GM21360 (cell line): ENCODE measurements around the gene SLC1A4.
"Not testable (repeated sequence)": the region's sequence is repeated elsewhere in the genome, so short reads cannot be mapped to it uniquely, and the experiment has no call there.

ENCODE experiments used
- ATAC-seq: cut with Tn5 transposase; IDR thresholded peaks from one replicate; pipeline ENCODE4 v1.9.1; 2021; ENCODE audit warnings: mild to moderate bottlenecking, moderate library complexity; ENCODE audit not compliant: unreplicated experiment

Gene SLC1A4

GRCh38 chr2:64963138-64963537 is 26.1 kb upstream of the SLC1A4 start:
- ATAC-seq = not testable (repeated sequence)

DNA sequence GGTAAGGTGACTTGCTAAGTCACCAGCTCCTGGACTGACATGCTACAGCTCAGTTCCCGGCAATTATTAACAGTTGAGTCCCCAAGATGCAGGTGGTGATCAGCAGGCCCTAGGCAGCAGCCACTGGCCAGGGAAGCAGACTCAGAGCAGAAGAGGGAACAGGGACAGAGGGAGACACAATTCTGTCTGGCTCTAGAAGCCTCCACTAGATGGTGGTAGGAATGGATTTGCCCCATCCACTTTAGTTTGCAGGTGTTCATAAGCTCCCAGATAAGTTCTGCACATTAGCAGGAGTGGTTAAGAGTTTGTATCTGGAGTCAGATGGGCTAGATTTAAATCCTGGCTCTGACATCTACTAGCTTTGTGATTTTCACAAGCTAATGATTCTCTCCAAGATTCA is 25.5 kb upstream of the SLC1A4 start:
- no peak for ATAC-seq

GRCh38 chr2:64966017-64966416 is 23.2 kb upstream of the SLC1A4 start:
- no peak for ATAC-seq

DNA sequence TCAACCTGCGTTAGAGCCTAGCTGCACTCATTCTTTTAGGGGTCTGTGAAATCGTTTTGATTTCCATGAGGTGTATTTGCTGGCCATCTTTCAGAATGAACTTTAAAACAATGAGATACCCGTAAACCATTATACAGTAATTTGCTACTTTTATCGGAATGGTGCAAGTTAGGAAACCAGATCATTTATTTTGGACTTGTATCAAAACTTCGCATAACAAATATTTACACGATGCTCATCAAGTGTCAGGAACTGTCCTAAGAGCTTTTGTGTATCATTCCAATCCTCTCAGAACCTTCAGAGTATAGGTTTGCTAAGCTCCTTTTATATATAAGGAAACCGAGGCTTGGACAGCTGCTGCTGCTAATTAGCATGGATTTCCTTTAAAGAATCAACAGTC is 22.4 kb upstream of the SLC1A4 start:
- no peak for ATAC-seq

DNA sequence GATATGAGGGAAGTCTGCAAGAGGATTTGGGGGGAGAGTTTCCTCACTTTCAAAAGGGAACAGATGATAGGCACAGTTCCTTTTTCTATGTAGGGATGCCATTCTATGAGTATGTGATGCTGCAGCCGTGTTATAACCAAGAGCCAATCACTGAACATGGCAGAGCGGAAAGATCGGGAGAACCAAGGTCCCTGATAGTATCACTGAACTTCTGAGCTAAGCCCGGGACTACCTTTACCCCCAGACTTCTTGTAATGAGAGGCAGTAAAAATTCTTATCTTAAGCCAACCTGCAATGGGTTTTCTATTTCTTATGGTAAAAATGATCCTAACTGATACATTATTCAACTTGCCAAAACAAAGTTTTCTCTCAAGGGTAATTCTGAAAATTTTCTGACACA is 21.6 kb upstream of the SLC1A4 start:
- ATAC-seq = no peak

GRCh38 chr2:64969086-64969485 is 20.1 kb upstream of the SLC1A4 start:
- not testable (repeated sequence) for ATAC-seq

DNA sequence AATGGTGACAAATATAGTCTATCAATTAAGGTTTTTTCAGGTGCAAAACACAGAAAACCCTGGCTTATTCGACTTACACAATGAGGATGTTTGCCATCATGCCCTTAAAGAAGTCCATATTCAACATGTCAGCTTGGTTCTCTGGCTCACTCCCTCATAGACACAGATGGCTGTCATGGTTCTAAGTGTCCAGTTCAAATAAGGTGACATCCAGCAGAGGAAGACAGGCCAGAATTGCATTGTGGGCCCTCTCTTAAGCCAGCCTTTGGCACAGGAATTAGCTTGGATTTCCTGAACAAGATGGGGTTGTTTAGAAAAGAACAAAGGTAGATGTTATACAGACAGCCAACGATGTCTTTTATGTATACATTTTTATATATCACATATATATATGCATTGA is 18.7 kb upstream of the SLC1A4 start:
- no peak for ATAC-seq

DNA sequence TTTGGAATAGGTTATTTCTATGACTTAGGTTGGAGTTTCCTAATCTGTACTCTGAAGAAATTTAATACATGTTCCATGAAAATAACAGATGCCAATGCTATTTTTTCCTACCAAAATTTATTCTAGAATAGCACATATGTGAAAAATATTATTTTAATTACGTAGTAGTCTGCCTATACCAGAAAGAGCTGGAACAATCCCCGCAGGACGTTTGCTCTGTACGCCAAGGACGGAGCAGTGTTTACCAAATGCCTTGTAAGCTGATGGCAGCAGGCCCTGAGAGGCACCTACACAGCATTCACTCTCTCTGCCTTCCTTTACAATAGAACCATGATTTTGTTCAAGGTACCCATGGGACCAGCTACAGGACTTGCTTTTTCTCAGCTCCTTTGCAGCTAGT is 16.8 kb upstream of the SLC1A4 start:
- ATAC-seq = no peak

DNA sequence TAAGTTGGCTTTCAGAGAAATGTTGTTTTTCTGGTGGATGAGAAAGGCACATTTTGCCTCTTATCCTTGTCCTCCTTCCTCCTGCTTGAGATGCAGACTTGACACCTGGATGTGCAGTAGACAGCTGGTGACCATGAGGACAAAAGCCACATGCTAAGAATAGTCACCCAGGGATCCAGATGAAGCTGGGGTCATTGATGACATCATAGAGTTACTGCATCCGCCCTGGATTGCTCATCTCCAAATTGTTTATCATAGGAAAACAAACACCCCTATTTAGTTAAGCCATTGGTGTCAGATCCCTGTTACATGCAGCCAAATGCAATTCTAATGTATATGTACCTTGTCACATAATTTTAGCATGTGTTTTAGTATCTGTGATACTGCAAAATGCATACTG is 16.3 kb upstream of the SLC1A4 start:
- ATAC-seq = no peak

- no peak for ATAC-seq
Observed at GRCh38 chr2:64975232-64975821, 13.9 kb upstream of the SLC1A4 start.

DNA sequence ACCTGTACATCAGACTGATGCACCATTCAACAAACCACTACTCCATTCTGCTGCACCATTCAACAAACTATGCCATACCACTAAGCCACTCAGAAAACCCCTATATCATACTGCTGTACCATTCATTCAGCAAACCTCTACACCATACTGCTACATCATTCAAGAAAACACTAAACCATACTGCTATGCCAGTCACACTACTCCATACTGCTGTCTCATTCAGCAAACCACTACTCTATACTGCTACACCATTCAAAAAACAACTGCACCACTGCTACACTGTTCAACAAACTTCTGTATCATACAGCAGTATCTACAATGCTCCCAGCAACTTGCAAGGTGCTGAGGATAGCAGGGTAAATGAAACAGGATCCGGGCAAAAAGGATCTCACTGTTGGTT is 12.9 kb upstream of the SLC1A4 start:
- no peak for ATAC-seq

DNA sequence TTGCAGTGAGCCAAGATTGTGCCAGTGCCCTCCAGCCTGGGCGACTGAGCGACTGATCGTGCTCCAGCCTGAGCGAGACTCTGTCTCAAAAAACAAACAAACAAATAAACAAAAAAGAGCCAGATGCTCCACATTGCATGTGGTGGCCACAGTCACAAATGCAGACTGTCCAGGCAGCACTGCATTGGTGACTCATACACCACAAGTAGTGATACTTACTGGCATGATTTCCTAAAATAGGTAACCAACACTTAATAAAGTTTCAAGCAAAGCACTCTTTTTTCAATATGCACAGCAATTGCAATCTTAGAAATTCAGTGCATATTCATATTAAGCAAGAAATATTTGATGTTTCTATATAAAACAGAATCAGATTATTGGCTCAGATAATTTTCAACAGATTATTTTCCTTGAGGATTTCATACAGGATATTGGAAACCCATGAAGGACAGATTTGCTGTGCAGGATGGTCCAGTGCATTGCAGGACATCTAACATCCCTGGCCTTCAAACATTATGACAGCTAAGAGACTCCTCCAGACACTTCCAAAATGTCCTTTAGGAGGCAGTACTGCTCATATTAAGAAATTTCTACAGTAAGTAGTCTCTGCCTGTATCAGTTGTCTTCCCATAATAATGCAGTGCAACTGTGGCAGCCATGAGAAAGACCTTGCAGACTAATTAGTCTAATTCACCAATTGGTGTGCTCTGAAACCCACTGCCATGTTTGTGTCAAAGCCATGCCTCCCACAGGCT is 10.5 kb upstream of the SLC1A4 start:
- ATAC-seq = no peak

DNA sequence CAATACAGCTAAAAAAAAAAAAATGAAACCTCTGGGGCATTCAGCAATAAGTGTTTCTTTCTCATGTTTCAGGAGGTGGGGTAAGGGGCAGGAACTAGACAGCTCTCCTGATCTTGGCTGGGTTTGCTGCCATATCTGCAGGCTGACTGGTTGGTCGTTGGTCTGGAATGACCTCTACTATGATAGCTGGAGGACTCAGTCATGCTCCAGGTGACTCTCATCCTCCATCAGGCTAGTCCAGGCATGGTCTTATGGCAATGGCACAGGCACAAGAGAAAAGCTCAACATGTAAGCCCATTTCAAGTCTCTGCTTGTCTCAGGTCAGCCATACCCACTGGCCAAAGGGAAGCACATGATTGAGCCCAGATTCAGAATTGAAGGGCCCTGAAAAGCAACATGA is 9.5 kb upstream of the SLC1A4 start:
- ATAC-seq = no peak

- no peak for ATAC-seq
Observed at GRCh38 chr2:64980183-64980582, 9.0 kb upstream of the SLC1A4 start.

GRCh38 chr2:64982311-64982857 is 6.8 kb upstream of the SLC1A4 start:
- ATAC-seq = peak; percentile 50

DNA sequence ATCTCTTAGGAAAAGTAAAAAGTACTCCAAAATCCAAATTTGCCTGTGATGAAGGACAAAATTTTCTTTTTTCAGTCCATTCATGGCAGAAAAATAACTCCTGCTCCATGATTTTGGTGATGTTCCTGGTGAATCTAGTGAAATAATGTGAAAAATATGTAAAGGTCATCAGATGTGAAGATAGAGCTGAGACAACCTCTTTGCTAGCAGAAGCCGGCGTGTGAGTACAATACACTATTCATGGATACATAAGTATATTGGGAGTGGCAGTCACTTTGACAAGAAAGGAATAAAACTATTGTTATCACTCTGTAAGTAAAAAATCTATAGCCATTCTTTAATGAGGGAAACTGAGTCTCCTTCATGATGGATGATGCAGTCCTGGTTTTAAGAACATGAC is 6.3 kb upstream of the SLC1A4 start:
- ATAC-seq = no peak

DNA sequence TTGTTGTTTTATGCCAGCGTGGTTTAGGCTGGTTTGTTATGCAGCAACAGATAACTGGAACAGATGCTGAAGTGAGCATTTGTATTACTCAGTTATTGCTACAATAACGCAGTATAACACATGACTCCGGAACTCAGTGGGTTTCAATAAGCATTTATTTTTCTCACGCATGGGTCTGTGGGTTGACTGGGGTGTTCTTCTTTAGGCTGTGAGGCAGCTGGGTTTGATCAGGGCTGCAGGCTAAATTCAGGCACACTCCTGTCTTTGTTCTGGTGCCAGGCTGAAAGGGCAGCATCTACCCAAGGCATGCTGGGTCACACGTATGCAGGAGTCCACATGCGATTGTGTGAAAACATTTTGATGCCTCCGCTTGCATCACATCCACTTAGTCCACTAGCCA is 3.8 kb upstream of the SLC1A4 start:
- no peak for ATAC-seq

DNA sequence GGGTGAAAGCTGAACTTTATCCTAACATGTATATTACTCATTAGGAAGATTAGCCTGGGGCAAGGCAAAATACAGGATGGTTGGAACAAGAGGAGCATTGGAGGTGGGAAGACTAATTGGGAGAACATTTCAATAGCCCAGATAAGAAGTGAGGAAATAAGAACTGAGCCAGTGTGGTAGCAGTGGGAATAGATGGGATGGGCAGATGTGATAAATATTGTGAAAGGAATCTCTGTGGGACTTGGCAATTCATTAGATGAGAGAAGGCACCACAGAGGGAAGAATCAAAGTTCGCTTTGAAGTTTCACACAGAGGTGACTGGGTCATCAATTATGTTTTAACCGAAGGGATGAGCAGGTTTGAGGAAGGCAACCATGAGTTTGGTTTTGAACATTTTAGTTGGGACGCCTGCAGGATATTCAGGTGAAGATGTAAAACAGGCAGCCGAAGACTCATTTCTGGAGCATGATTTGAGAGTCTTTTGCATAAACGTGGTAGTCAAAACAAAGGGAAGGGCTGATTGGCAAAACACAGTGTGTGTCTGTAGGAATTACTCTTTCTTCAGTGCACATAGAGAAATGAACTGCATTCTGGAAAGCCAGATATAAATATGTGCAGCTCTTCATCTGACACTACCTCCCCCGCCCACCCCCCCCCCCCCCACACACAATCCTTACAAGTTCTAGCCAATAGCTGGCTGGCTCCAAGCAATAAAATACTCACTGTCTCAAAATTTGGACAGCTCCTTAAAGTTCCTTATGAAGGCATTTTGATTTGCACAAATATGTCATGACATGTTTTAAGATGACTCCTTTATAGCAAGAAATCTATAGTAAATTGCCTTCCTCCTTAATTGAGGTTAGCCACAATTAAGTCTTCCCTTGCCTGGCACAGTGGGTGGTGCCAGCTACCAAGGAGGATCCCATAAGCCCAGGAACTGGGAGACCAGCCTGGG is 1.9 kb upstream of the SLC1A4 start:
- ATAC-seq = no peak

DNA sequence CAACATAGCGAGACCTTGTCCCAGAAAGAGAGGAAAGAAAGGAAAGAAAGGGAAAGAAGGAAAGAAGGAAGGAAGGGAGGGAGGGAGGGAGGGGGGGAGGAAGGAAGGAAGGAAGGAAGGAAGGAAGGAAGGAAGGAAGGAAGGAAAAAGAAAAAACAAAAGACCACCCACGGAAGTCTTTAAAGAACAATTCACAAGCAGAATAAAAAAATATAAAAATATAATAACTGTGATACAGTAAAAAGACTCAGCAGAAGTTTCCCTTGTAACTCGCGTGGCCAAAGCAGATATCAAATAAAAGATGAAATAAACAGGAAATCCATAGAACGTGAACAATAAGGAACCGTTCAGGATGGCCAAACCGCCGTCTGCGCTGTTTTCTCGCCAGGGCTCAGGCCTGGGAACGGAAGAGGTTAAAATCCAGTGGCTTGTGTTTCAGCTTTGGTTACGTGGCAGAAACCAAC is 1.2 kb upstream of the SLC1A4 start:
- no peak for ATAC-seq

- peak; percentile 26 for ATAC-seq
Observed at GRCh38 chr2:64988420-64989125, 626 bp upstream of the SLC1A4 start.
